NCI-H128 (cell line): ENCODE data around the gene P2RY8.
"Not testable (repeated sequence)": the region's sequence is repeated elsewhere in the genome, so short reads cannot be mapped to it uniquely, and the experiment has no call there.

Experiments used
- DNase-seq: peaks from one replicate; lab custom pipeline; 2025; ENCODE audit not compliant: unreplicated experiment; lab: John Stamatoyannopoulos, UW

Gene P2RY8

GRCh38 chrX:1488745-1489144 is 48.2 kb downstream of the P2RY8 start:
- no peak for DNase-seq

- DNase-seq, result no peak
Observed at GRCh38 chrX:1488141-1488540, 48.8 kb downstream of the P2RY8 start.

GRCh38 chrX:1487401-1487800 is 49.6 kb downstream of the P2RY8 start:
- no peak for DNase-seq

- no peak for DNase-seq
Observed at GRCh38 chrX:1486749-1487361, 50.1 kb downstream of the P2RY8 start.

GRCh38 chrX:1486177-1486576 is 50.8 kb downstream of the P2RY8 start:
- DNase-seq, result no peak

GRCh38 chrX:1485033-1485432 is 52.0 kb downstream of the P2RY8 start:
- no peak for DNase-seq

- no peak for DNase-seq
Observed at GRCh38 chrX:1484638-1485019, 52.4 kb downstream of the P2RY8 start.

- DNase-seq, result no peak
Observed at GRCh38 chrX:1483843-1484637, 52.9 kb downstream of the P2RY8 start.

GRCh38 chrX:1482530-1482928 is 54.5 kb downstream of the P2RY8 start:
- DNase-seq, result not testable (repeated sequence)

GRCh38 chrX:1481636-1482529 is 55.1 kb downstream of the P2RY8 start:
- DNase-seq, result no peak

- DNase-seq, result no peak
Observed at GRCh38 chrX:1480082-1480785, 56.8 kb downstream of the P2RY8 start.

GRCh38 chrX:1477801-1478458 is 59.1 kb downstream of the P2RY8 start:
- no peak for DNase-seq

- DNase-seq, result no peak
Observed at GRCh38 chrX:1477229-1477628, 59.8 kb downstream of the P2RY8 start.

- no peak for DNase-seq
Observed at GRCh38 chrX:1476682-1477081, 60.3 kb downstream of the P2RY8 start.

- DNase-seq, result no peak
Observed at GRCh38 chrX:1475881-1476280, 61.1 kb downstream of the P2RY8 start.

- DNase-seq, result no peak
Observed at GRCh38 chrX:1475481-1475880, 61.5 kb downstream of the P2RY8 start.

GRCh38 chrX:1474593-1474992 is 62.4 kb downstream of the P2RY8 start:
- DNase-seq, result not testable (repeated sequence)

GRCh38 chrX:1472975-1473374 is 64.0 kb downstream of the P2RY8 start:
- no peak for DNase-seq

- DNase-seq, result no peak
Observed at GRCh38 chrX:1468250-1468772, 68.7 kb downstream of the P2RY8 start.

GRCh38 chrX:1466971-1467561 is 69.9 kb downstream of the P2RY8 start:
- no peak for DNase-seq
